Measurements from ENCODE around the gene POU2F2. TPM values are rescaled to one million over a fixed set of nuclear protein-coding genes. Genes with fewer than 3 reads are reported as not detected.

POU2F2 gene
- total and polyA plus RNA-seq, 9 of the 15 experiments (the other 6 are each of a cell fraction or from before 2014, with no cell fraction given), result 0.03 to 0.68 (median 0.14) TPM

GRCh38 chr19:42120276-42120980, 11.8 kb downstream of the POU2F2 start:
- Histone ChIP-seq H3K79me2 (ENCODE audit: control insufficient read depth, insufficient read depth, low read length) (no peaks in the 10 kb centered on the region), H3K9ac (ENCODE audit: insufficient read depth in 1 of 2, low read depth in 2 of 2, low read length in 2 of 2) (no peak overlapping the region), H3K4me2 (ENCODE audit: insufficient read depth, low read length) (no peak overlapping the region), H3K27ac (ENCODE audit: extremely low read depth, low read depth, low read length) (no peak overlapping the region), H4K20me1 (replicated peaks; ENCODE audit: control insufficient read depth, insufficient read depth, low read length) (peaks cover 7% of the 10 kb centered on the region; the same call in 1 of the 2 replicates), H3K9me1 (ENCODE audit: control insufficient read depth, insufficient read depth, low read length) (no peaks in the 10 kb centered on the region), H3K9me3 (replicated peaks; ENCODE audit: control insufficient read depth, insufficient read depth, low read depth, low read length) (no peaks in the 10 kb centered on the region), H3K4me1 (replicated peaks in 1 of 2; ENCODE audit: control insufficient read depth in 2 of 2, insufficient read depth in 2 of 2, low read length in 2 of 2) (no peaks in the 10 kb centered on the region; a peak in 2 of 5 replicates), H3K4me3 (no peak overlapping the region), H3K27me3 (ENCODE audit: control insufficient read depth in 2 of 2, insufficient read depth in 2 of 2, low read length in 2 of 2) (peaks cover 46 to 66% of the 10 kb centered on the region in 2 experiments), H2AFZ (ENCODE audit: low read depth, low read length) (no peak overlapping the region), H3K36me3 (ENCODE audit: control insufficient read depth, insufficient read depth, low read length) (no peaks in the 10 kb centered on the region)
- intact Hi-C loops (cut with micrococcal nuclease) (no loop called here), in situ Hi-C loops (cut with MboI) (loop anchor here (25.0 kb wide), 1 partner anchor 417 kb away; the partner anchor contains the start of gene CEACAM1)
- no TSS peak for BruUV-seq (replicated peaks)
- no peak for FAIRE-seq
- 18% methylated on average over 10 of the region's 10 CpGs for WGBS (ENCODE audit: insufficient coverage, low coverage, missing lambda C conversion rate)
- ChIA-PET POLR2A (interaction anchor here (0.6 to 1.8 kb wide), 3 partner anchors 10 to 313 kb away, joined by 3 to 5 read pairs (median 4); partner anchors contain the start of gene PAFAH1B3), CTCF (ENCODE audit: low intra/inter-chr PET ratio) (no interaction called here)
- DNase-seq (ENCODE audit: extremely low read depth in 1 of 4, low spot score in 3 of 4), result no peak
- TF ChIP-seq PATZ1 (CRISPR knock-in tag; IDR thresholded peaks at IDR 0.05; ENCODE audit: borderline replicate concordance), result no peak
- no peak for ATAC-seq

DNA sequence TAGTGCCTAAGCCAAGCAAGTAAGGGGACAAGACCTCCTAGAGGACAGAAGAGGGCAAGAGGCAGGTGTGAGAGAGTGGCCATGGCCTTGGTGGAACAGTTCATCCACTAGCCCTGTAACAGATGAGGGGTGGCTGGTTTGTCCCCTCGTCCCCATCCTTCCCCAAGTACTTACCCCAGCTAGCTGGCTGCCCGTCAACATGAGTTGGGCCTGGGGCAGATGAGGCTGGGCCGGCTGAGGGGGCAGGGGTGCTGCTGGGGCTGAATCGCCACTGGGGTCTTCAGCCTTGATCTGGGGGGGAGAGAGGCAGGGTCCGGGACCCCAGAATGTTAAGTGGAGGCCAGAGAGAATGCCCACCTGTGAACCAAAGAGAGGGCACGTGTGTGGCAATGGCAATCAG, 15.2 kb downstream of the POU2F2 start:
- BruUV-seq (replicated peaks), result no TSS peak
- no peak overlapping the region for H3K9ac ChIP-seq (ENCODE audit: insufficient read depth in 1 of 2, low read depth in 2 of 2, low read length in 2 of 2)
- no peaks in the 10 kb centered on the region; a peak in 1 of 5 replicates for H3K4me1 ChIP-seq (replicated peaks in 1 of 2; ENCODE audit: control insufficient read depth in 2 of 2, insufficient read depth in 2 of 2, low read length in 2 of 2)
- H3K79me2 ChIP-seq (ENCODE audit: control insufficient read depth, insufficient read depth, low read length), result no peaks in the 10 kb centered on the region
- H3K27me3 ChIP-seq (ENCODE audit: control insufficient read depth in 2 of 2, insufficient read depth in 2 of 2, low read length in 2 of 2), result peaks cover 33 to 63% of the 10 kb centered on the region in 2 experiments
- H3K4me2 ChIP-seq (ENCODE audit: insufficient read depth, low read length), result no peak overlapping the region
- 0% methylated on average over 6 of the region's 6 CpGs for WGBS (ENCODE audit: insufficient coverage, low coverage, missing lambda C conversion rate)
- peaks cover 13% of the 10 kb centered on the region; the same call in 1 of the 2 replicates for H4K20me1 ChIP-seq (replicated peaks; ENCODE audit: control insufficient read depth, insufficient read depth, low read length)
- POLR2A ChIA-PET, result no interaction called here
- ATAC-seq (no peak), DNase-seq (ENCODE audit: extremely low read depth in 1 of 4, low spot score in 3 of 4) (no peak), FAIRE-seq (no peak)
- no peak overlapping the region for H3K27ac ChIP-seq (ENCODE audit: extremely low read depth, low read depth, low read length)
- no peak overlapping the region for H3K4me3 ChIP-seq
- in situ Hi-C loops (cut with MboI) (loop anchor here (25.0 kb wide), 1 partner anchor 420 kb away; the partner anchor contains the start of gene CEACAM1), intact Hi-C loops (cut with micrococcal nuclease) (no loop called here)
- CTCF ChIA-PET (ENCODE audit: low intra/inter-chr PET ratio), result no interaction called here
- H3K36me3 ChIP-seq (ENCODE audit: control insufficient read depth, insufficient read depth, low read length), result no peaks in the 10 kb centered on the region
- H2AFZ ChIP-seq (ENCODE audit: low read depth, low read length), result no peak overlapping the region
- no peaks in the 10 kb centered on the region for H3K9me3 ChIP-seq (replicated peaks; ENCODE audit: control insufficient read depth, insufficient read depth, low read depth, low read length)
- H3K9me1 ChIP-seq (ENCODE audit: control insufficient read depth, insufficient read depth, low read length), result no peaks in the 10 kb centered on the region
- no peak for TF ChIP-seq NFRKB (IDR thresholded peaks at IDR 0.05; ENCODE audit: low read depth)
- TF ChIP-seq ZNF584 (CRISPR knock-in tag; IDR thresholded peaks at IDR 0.05; ENCODE audit: low read depth), result no peak
- TF ChIP-seq ZNF76 (CRISPR knock-in tag; IDR thresholded peaks at IDR 0.05; ENCODE audit: borderline replicate concordance), result no peak
- TF ChIP-seq SLC30A9 (CRISPR knock-in tag; IDR thresholded peaks at IDR 0.05), result no peak
- TF ChIP-seq ETS2 (tag; IDR thresholded peaks at IDR 0.05; ENCODE audit: borderline replicate concordance, poor library complexity, severe bottlenecking), result no peak
- TF ChIP-seq ZNF431 (CRISPR knock-in tag; IDR thresholded peaks at IDR 0.05), result no peak

Measured in K562 (cell line).